Measurements from ENCODE around the gene CTNNA2.
"Not testable (repeated sequence)": the region's sequence is repeated elsewhere in the genome, so short reads cannot be mapped to it uniquely, and the experiment has no call there.

CTNNA2 gene

GRCh38 chr2:80164375-80164774, 651.5 kb downstream of the CTNNA2 start:
- no peak for DNase-seq

DNA sequence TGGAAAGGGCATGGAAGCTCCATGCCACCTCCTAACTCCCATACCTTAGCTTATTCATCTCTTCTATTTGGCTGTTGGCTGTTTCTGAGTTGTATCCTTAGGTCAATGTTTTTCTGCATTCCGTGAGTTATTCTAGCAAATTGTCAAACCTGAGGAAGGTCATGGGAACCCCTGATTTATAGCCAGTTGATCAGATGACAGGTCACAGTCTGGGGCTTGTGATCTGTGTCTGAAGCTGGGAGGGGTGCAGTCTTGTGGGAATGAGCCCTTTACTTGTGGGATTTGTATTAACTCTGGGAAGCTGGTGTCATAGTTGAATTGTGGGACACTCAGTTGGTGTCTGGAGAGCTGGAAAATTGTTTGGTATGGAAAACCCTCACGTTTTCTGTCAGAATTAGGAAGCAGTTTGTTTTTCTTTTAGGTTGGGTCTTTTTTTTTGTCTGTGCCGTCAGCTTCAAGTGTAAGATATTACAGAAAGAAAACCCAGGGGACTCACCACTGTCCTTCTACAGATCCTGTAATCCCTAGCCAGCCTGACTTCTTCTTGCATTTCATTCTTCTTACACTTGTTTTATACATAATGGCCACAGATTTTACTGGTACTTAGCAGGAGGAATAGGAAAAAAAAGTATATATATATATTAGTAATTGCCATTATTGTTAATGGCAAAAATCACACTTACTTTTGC, 653.8 kb downstream of the CTNNA2 start:
- no peak for DNase-seq

DNA sequence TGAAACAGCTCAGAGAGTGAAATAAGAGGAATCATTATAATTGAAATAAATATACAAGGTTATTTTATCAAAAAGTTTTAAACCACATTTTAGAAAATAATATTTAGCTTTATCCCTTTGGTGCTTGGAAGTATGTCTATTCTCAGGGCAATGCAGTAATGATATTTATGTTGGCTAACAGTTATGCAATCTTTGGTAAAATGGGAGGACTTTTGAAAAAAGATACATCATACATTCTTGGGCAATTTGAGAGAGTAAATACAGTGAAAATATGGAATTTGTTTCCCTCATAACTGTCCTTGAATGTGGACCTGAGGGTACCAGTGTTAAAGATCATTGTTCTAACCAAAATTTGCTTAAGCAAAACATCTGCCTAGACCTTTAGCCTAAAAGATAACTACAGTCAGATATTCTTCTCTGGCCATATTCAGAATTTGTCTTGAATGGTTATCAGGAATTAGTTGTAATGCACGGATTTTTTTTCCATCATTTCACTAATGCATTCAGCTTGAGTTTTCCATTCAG, 654.5 kb downstream of the CTNNA2 start:
- DNase-seq: no peak

- no peak for DNase-seq
Observed at GRCh38 chr2:80168037-80168436, 655.2 kb downstream of the CTNNA2 start.

- DNase-seq: no peak
Observed at GRCh38 chr2:80168801-80169200, 656.0 kb downstream of the CTNNA2 start.

DNA sequence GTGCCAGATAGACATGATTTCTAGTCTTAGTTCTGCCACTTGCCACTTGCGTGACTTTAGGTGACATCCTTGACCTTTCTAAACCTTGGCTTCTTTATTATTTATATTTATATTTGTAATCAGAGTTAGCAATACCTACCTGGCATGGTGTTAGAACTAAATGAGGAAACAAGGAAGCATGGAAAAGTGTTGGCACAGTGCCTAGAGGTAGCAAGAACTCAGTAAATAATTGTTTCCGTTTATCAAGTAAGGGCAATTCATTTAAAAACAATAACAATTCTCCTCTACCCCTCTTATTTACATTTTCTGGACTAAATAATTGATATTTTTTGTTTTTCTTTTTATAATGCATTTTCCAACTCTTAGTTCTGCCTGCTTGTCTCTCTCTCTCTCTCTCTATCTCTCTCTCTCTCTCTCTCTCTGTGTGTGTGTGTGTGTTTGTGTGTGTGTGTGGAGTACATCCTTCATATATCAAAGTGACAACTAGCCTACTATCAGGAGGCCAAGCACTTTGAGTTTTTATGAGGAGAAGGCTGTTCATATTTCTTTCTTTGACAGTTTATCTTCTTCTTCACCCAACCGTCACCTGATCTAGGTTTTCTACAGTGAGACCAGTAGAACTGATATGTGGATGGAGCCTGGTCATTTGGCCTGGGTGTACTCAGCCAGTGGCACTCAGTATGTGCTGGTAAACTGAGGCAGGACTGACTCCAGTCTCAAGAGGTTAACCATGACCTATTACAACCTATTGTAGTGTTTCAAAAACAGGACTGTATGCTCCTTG, 657.2 kb downstream of the CTNNA2 start:
- DNase-seq: no peak

GRCh38 chr2:80185091-80185490, 672.2 kb downstream of the CTNNA2 start:
- no peak for DNase-seq

GRCh38 chr2:80186262-80186661, 673.4 kb downstream of the CTNNA2 start:
- no peak for DNase-seq

GRCh38 chr2:80187156-80187555, 674.3 kb downstream of the CTNNA2 start:
- DNase-seq: no peak

- DNase-seq: no peak
Observed at GRCh38 chr2:80190166-80190565, 677.3 kb downstream of the CTNNA2 start.

DNA sequence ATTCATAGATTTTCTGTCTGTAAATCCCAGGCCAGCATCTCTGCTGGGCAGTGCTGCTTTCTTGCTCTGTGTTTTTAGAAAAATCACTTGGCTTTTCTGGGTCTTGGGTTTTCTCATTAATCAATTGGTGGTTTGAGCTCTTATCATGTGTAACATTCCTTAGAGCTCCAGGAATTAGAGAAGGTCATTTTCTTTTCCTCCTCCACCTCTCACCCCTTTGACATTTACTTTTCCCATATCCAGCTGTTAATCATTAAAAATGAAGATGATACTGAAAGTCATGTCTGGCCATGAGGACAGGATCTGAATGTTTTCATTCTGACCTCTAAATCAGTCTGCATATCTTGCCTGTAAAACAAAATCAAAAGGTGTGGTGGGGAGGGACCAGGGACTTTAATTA, 680.7 kb downstream of the CTNNA2 start:
- no peak for DNase-seq

GRCh38 chr2:80195034-80195433, 682.2 kb downstream of the CTNNA2 start:
- DNase-seq: no peak

- DNase-seq: no peak
Observed at GRCh38 chr2:80198042-80198441, 685.2 kb downstream of the CTNNA2 start.

GRCh38 chr2:80199504-80199903, 686.7 kb downstream of the CTNNA2 start:
- no peak for DNase-seq

DNA sequence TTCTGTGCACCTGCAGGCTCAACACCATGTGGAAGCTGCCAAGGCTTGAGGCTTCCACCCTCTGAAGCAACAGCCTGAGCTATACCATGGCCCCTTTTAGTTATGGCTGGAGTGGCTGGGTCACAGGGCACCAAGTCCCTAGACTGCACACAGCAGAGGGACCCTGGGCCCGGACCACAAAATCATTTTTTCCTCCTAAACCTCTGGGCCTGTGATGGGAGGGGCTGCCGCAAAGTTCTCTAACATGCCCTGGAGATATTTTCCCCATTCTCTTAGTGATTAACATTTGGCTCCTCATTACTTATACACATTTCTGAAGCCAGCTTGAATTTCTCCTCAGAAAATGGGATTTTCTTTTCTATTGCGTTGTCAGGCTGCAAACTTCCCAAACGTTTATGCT, 691.1 kb downstream of the CTNNA2 start:
- not testable (repeated sequence) for DNase-seq

DNA sequence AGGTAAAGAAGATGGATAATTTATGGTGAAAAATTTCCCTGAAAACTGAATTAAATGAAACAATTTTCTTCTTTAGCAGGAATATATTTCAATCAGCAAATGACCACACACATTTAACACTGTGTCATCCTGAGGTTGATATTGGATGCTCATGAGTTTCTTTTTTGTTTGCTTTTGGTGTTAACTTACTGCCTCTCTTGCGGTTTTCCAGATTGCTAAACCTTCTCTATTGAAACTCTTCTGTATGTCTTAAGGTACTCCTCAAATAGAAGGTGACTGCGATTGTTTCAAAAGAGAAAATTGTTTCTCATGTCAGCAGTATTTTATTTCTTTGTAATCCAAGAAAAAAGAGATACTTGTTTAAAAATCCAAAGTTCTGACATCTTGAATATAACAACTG, 692.6 kb downstream of the CTNNA2 start:
- no peak for DNase-seq

- no peak for DNase-seq
Observed at GRCh38 chr2:80209458-80209857, 696.6 kb downstream of the CTNNA2 start.

- DNase-seq: no peak
Observed at GRCh38 chr2:80217446-80217845, 704.6 kb downstream of the CTNNA2 start.

DNA sequence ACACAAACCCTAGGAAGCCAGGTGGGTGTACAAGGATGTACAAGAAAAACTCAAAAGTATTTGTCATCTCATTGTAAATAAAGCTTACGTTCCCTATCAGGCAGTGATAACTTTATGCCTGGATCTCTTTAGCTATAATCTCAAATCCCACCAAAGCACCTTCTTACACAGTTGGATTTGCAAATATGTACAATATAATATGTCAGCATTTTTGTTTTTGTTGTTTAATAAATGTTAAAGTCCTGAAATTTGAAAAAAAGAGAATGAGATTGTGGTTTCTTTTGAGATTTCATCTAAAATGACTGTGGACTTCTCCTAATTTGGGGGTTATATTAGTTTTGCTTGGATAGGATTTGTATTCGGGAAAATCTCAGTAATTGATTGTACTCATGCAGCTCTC, 709.8 kb downstream of the CTNNA2 start:
- no peak for DNase-seq

GRCh38 chr2:80231421-80231820, 718.6 kb downstream of the CTNNA2 start:
- no peak for DNase-seq

DNA sequence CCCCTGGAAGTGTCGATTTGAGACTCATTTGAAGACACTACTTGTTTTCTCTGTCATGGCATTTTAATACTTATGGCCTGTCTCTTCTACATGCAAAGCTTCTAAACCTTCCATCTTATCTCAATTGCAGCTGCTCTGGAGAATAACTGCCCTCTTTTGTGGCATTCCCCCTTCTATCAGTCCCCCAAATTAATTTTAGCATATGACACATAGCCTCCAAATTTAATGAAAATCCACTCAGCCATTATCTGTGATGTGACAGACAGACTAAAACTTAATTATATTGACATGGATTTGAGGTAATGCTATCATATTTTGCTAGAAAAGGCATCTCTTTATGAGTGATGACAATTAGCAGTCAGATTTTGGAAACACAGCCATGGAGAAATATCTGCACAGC, 720.5 kb downstream of the CTNNA2 start:
- DNase-seq: no peak

DNA sequence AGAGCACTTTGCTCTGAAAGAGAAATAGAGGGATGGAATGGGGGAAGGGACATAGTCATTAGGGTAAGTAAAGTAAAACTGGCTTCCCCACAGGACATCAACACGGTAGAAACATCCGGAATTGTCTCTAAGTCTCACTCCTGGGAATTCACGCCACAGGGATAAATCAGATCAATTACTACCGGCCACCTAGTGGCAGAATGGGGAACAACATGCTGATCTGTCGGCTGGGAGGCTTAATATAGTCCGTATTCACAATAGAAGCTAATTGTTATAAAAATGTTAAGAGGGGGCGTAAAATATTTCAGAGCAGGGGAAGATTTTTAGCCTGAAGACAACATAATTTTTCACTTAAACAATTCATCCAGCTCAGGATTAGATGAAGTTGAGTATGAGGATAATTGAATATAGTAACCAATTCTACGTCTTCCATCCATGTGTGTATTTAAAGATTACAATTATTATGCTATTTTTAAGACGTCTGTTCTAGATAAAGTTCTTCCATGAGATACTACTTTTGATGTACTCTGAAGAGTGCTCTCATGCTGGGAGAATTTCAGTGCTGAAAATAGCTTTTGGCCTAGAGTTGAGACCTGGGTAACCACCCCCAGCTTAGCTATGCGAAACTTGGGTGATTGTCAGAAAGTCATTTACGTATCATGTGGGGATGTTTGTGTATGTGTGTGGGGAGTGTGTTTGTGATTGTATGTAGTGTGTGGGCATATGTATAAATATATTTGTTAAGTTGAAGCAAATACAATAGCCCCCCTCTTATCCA, 726.0 kb downstream of the CTNNA2 start:
- no peak for DNase-seq

GRCh38 chr2:80242355-80242910, 729.6 kb downstream of the CTNNA2 start:
- no peak for DNase-seq

Data from GOT3 (cell line).